ENCODE results near the gene GLB1L3.

GRCh38 chr11:134332782-134333181, 56.6 kb downstream of the GLB1L3 start:
- no peak for TF ChIP-seq CTCF (IDR thresholded peaks at IDR 0.05)
- no peak for TF ChIP-seq EP300 (IDR thresholded peaks at IDR 0.05)
- TF ChIP-seq POLR2A (IDR thresholded peaks at IDR 0.05), result no peak
